Stomach (tissue), 9 donors: ENCODE data around the gene H3-3A. TPM values are rescaled to one million over a fixed set of nuclear protein-coding genes. Genes with fewer than 3 reads are reported as not detected.

Experiments
- DNase-seq, 2 donors: peaks; one replicate each; pipeline versions ENCODE4 v3.0.0 to v3.0.0-alpha.2; 2013 to 2019
- H3K27ac ChIP-seq, 5 donors: fragments of 200-600 bp in 4 of 5; sonication (generic) in 4 of 5; one replicate each; pipeline ENCODE4 v1.5.1; 2013 to 2019; ENCODE audit warnings: mild to moderate bottlenecking in 1 of 5, moderate library complexity in 1 of 5
- H3K27me3 ChIP-seq, 3 donors: fragments of 200-600 bp; sonication (generic); one replicate each; pipeline ENCODE4 v1.5.1; 2017 to 2019; ENCODE audit warnings: mixed run types in 1 of 3
- H3K36me3 ChIP-seq, 4 donors: fragments of 200-600 bp; sonication (generic); 1 replicate in 3 of 4; 2 replicates in 1 of 4; pipeline ENCODE4 v1.5.1; 2016 to 2019
- H3K4me1 ChIP-seq, 4 donors: fragments of 200-600 bp; sonication (generic); one replicate each; pipeline ENCODE4 v1.5.1; 2016 to 2019
- H3K4me3 ChIP-seq, 4 donors: fragments of 200-600 bp; sonication (generic) in 3 of 4; one replicate each; pipeline ENCODE4 v1.5.1; 2016 to 2019; ENCODE audit warnings: mild to moderate bottlenecking in 1 of 4
- H3K9me3 ChIP-seq, 4 donors: fragments of 200-600 bp; sonication (generic); one replicate each; pipeline ENCODE4 v1.5.1; 2016 to 2019
- CTCF ChIP-seq, 7 experiments: fragments of 450-650 bp in 4 of 7; fragments of 200-600 bp in 3 of 7; sonication (generic) in 3 of 7; IDR thresholded peaks; one replicate each; pipeline ENCODE4 v1.5.1; 2016 to 2019; ENCODE audit warnings: antibody characterized with exemption in 7 of 7, control low read depth in 2 of 7, mild to moderate bottlenecking in 1 of 7
- EP300 ChIP-seq: sonication (generic); formaldehyde crosslinking; IDR thresholded peaks from one replicate; pipeline ENCODE4 v1.6.1; 2017; ENCODE audit warnings: antibody characterized with exemption
- POLR2A ChIP-seq, 4 donors: fragments of 450-650 bp; IDR thresholded peaks; one replicate each; pipeline ENCODE4 v1.6.1; 2016; ENCODE audit warnings: antibody characterized with exemption in 4 of 4, control low read depth in 2 of 4, mild to moderate bottlenecking in 1 of 4, moderate library complexity in 1 of 4
- POLR2AphosphoS5 ChIP-seq, 3 donors: sonication (generic); formaldehyde crosslinking; IDR thresholded peaks; one replicate each; pipeline ENCODE4 v1.6.1; 2016; ENCODE audit warnings: antibody characterized with exemption in 3 of 3
- WGBS, 5 donors: extraction: QIAGEN DNeasy Blood & Tissue Kit in 3 of 5; methylation state at CpG; one replicate each; pipeline versions ENCODE4 v1.1.5 to v1.1.7; 2013 to 2018; 5-methylcytosine and 5-hydroxymethylcytosine counted together
- intact Hi-C: fragments of 100-400 bp; cut with DNase I; formaldehyde crosslinking; loops from one replicate; pipeline ENCODE4 v1.15.1; 2023; ENCODE audit warnings: low total_unique reads
- polyA plus RNA-seq, 3 donors: library from polyadenylated mRNA; stranded (reverse); fragments of 200-250 nt; gene quantifications; one replicate each; pipeline ENCODE4 v1.2.3, GENCODE V29; 2013
- total RNA-seq, 5 donors: library from RNA; depleted of rRNA; stranded (reverse); fragments of >200 nt; gene quantifications; one replicate each; pipeline versions ENCODE4 v1.1.0 to v1.2.3, GENCODE V29; 2014 to 2016
- donor health status: healthy with polysubstance abuse.
- donor health status: Bipolar disorder and iron deficiency.
- donor health status: healthy.

The H3-3A gene
- total and polyA plus RNA-seq, 8 donors = 30.7 to 995 (median 413) TPM

GRCh38 chr1:226117330-226117729 lies 54.8 kb downstream of the H3-3A start:
- no peak for DNase-seq
- H3K27ac ChIP-seq = no peak overlapping the region
- TF ChIP-seq EP300 (no peak), CTCF (IDR thresholded peaks at IDR 0.05) (no peak), POLR2A (IDR thresholded peaks at IDR 0.05) (no peak), POLR2AphosphoS5 (IDR thresholded peaks at IDR 0.05) (no peak)
- H3K27me3 ChIP-seq = no peaks in the 10 kb centered on the region
- H3K36me3 ChIP-seq = no peaks in the 10 kb centered on the region
- WGBS, 5 donors = 78 to 93% (median 87%) methylated on average over 6 of the region's 6 CpGs
- peaks cover 5 to 11% (median 10%) of the 10 kb centered on the region in 4 donors for H3K4me1 ChIP-seq
- intact Hi-C loops = loop anchor here (5.0 kb wide), 1 partner anchor 40 kb away; no protein-coding TSS in a partner anchor
- no peak overlapping the region for H3K4me3 ChIP-seq
- H3K9me3 ChIP-seq = no peaks in the 10 kb centered on the region

- Histone ChIP-seq H3K27me3 (no peaks in the 10 kb centered on the region), H3K27ac (no peak overlapping the region), H3K36me3 (no peaks in the 10 kb centered on the region), H3K4me3 (no peak overlapping the region), H3K9me3 (no peaks in the 10 kb centered on the region), H3K4me1 (peaks cover 5 to 22% (median 20%) of the 10 kb centered on the region in 4 donors)
- intact Hi-C loops = loop anchor here (5.0 kb wide), 1 partner anchor 41 kb away; no protein-coding TSS in a partner anchor
- TF ChIP-seq CTCF (IDR thresholded peaks at IDR 0.05) = no peak
- TF ChIP-seq EP300 = no peak
- TF ChIP-seq POLR2AphosphoS5 (IDR thresholded peaks at IDR 0.05) = no peak
- TF ChIP-seq POLR2A (IDR thresholded peaks at IDR 0.05) = no peak
- DNase-seq = no peak
- WGBS, 5 donors = 92 to 100% (median 95%) methylated on average over 4 of the region's 4 CpGs
Measured at GRCh38 chr1:226118357-226118756, 55.8 kb downstream of the H3-3A start.

GRCh38 chr1:226119169-226119568 lies 56.7 kb downstream of the H3-3A start:
- WGBS, 5 donors = 81 to 89% (median 88%) methylated on average over 5 to 6 of the region's 6 CpGs
- no peak for DNase-seq
- Histone ChIP-seq H3K27ac (no peak overlapping the region), H3K4me1 (peaks cover 8 to 30% (median 27%) of the 10 kb centered on the region in 4 donors), H3K27me3 (no peaks in the 10 kb centered on the region), H3K4me3 (no peak overlapping the region), H3K9me3 (no peaks in the 10 kb centered on the region), H3K36me3 (no peaks in the 10 kb centered on the region)
- TF ChIP-seq POLR2AphosphoS5 (IDR thresholded peaks at IDR 0.05) (no peak), EP300 (no peak)
- intact Hi-C loops = loop anchor here (5.0 kb wide), 1 partner anchor 42 kb away; no protein-coding TSS in a partner anchor

DNA sequence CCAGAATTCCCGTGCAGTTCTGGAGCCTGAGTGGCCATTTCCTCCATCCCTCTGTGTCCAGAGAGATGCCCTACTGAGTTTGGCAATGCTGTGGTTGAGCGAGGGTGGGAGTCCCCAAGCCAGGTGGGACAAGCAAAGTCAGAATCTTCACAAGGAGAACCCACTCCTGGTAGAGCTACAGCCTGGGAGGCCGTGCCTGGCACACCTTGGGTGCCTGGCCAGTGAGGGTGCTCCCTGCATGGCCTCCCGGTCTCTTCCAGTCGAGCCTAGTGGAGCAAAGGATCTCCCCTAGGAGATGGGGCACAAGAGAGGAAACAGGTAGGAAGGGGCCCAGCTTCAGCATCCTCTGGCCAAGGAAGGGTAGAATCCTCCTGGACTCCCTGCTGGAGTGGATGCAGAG lies 57.9 kb downstream of the H3-3A start:
- Histone ChIP-seq H3K27me3 (no peaks in the 10 kb centered on the region), H3K9me3 (no peaks in the 10 kb centered on the region), H3K4me3 (no peak overlapping the region), H3K36me3 (no peaks in the 10 kb centered on the region), H3K4me1 (peaks cover 10 to 42% (median 39%) of the 10 kb centered on the region in 4 donors), H3K27ac (no peak overlapping the region)
- 85 to 94% (median 88%) methylated on average over 3 to 5 of the region's 5 CpGs for WGBS, 5 donors
- TF ChIP-seq EP300 (no peak), CTCF (IDR thresholded peaks at IDR 0.05) (no peak), POLR2AphosphoS5 (IDR thresholded peaks at IDR 0.05) (no peak), POLR2A (IDR thresholded peaks at IDR 0.05) (no peak)
- intact Hi-C loops = loop anchor here (5.0 kb wide), 1 partner anchor 53 kb away; no protein-coding TSS in a partner anchor
- no peak for DNase-seq

- Histone ChIP-seq H3K27ac (peak overlapping the region; percentile 91 to 96 (median 93)), H3K9me3 (no peaks in the 10 kb centered on the region), H3K27me3 (no peaks in the 10 kb centered on the region), H3K4me1 (peaks cover 12 to 49% (median 42%) of the 10 kb centered on the region in 4 donors), H3K4me3 (peak overlapping the region; percentile 67 to 76 (median 73)), H3K36me3 (no peaks in the 10 kb centered on the region)
- DNase-seq = no peak
- WGBS, 5 donors = 13 to 43% (median 15%) methylated on average over 8 to 37 of the region's 37 CpGs
- intact Hi-C loops = loop anchor here (5.0 kb wide), 1 partner anchor 54 kb away; no protein-coding TSS in a partner anchor
- no peak for TF ChIP-seq CTCF (IDR thresholded peaks at IDR 0.05)
- TF ChIP-seq EP300 = no peak
- no peak for TF ChIP-seq POLR2A (IDR thresholded peaks at IDR 0.05)
- TF ChIP-seq POLR2AphosphoS5 (IDR thresholded peaks at IDR 0.05) = no peak
Measured at GRCh38 chr1:226121049-226121586, 58.6 kb downstream of the H3-3A start.
